Bone marrow (tissue), 2 donors: ENCODE results near the gene IFNAR2.

Source experiments
- DNase-seq, 2 donors: peaks; one replicate each; lab custom pipeline; 2025; lab: John Stamatoyannopoulos, UW

The IFNAR2 gene

DNA sequence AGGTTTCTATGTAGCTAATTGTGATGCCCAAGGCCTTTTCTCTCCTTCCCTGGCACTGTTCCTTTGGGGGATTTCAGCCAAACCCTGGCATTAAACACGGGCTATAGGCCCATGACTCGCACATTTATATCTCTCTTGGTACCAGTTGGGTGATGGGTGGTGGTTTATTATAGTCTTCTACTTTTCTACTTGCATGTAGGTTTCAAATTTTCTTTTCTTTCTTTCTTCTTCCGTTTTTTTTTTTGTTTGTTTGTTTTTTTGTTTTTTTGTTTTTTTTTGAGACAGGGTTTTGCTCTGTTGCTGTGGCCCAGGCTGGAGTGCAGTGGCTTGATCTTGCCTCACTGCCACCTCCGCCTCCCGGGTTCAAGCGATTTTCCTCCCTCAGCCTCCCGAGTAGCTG is 37.5 kb downstream of the IFNAR2 start:
- DNase-seq, result no peak

DNA sequence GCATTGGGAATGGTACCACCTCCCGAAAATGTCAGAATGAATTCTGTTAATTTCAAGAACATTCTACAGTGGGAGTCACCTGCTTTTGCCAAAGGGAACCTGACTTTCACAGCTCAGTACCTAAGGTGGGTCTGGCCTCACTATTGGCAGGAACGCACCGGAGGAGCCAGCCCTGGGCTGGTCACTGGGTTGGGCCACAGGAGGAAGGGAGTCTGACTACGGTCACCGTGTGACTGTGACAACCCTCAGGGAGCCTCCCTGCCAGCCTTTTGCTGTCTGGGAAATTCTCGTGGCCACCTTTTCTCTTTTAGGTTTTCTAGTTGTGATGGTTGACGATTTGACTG is 38.6 kb downstream of the IFNAR2 start:
- DNase-seq, result no peak

DNA sequence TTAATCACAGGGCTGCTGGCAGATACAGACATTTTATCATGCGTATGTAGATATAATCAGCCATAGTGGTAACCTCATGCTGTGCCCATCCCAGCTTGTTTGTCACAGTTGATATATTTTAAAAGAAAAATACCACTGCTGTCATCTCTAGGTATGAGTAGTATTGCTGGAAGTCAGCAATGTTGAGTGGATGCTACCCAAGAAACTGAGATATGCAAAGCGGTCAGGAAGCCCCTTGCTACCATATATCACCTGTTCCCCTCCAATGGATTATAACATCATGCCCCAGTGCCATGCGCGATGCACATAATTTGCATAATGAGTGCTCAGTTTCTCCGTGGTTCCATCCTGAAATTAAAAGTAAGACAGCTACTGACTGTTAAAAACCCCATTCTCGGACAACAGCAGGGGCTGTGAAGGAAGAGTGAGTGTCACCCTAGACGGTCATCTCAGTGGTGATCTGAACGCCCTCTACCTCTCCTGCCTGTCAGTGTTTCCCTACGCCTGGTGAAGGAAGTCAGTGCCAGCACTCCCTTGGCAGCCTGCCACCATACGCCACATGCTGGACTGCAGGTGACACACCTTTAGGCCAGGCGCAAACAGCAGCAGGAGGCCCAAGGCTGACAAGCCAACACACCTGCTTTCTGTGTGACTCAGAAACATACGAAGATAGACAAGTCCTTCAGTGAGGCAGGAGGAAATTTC is 39.2 kb downstream of the IFNAR2 start:
- no peak for DNase-seq

DNA sequence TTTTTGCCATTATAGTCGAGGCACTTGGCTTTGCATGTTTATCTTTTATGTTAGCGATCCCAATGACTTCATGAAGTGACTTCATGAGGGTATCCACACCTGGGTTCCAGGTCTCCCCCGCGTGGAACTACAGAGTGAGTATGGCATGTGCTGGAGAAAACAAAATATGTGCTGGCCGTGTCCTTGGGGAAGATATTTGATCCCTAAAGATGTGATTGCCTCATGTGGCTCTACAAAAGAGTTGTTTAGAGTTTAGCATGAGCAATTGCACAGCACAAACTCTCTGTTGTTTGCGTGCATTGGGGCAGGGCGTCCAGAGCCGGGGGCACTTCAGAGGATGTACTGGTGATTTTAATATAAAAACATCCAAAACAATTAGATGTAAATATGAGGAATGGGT is 41.2 kb downstream of the IFNAR2 start:
- DNase-seq, result no peak

DNA sequence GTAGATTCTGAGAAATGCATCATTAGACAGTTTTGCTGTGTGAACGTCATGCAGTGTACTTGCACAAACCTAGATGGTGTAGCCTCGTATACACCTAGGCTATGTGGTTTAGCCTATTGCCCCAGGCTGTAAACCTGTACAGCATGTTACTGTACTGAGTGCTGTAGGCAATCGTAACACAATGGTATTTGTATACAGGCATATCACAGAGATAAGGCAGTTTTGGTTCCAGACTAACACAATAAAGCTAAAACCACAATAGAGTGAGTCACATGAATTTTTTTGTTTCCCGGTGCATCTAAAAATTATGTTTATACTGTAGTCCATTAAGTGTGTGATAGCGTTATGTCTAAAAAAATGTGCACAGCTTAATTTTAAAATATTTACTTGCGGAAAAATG is 43.3 kb downstream of the IFNAR2 start:
- no peak for DNase-seq

DNA sequence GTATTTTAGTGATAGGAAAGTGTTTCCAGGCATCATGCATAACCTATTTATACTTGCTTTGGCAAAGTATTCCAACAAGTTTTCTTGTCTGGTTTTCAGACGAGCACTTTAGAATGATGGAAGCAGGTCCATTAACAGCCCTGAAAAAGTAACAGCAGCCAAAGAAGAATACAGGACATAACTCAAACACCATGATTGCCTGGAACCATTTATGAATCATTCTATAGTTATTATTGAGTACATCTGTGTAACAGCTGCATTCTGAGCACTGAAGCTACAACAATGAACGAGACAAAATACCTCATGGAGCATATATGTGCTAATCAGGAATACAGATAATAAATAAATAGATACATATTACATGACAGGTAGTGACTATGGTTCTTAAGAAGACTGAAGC is 49.0 kb downstream of the IFNAR2 start:
- no peak for DNase-seq

DNA sequence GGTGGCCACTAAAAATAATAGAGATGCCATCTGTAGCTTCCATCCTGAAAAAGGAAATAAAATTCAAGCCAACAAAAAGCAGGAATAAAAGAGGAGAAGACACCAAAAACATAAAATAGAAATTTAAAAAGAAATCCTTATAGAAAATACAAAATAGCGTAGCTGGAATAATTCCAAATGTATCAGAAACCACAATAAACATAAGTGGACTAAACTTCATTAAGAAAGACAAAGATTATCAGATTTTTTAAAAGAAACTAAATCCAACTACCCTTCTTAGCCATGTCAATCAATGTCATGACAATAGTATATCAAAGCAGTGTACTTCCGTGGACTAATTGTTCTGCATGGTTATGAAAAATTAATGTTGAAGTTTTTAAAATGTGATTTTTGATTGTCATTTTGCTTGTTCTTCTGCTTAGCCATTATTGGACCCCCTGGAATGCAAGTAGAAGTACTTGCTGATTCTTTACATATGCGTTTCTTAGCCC is 49.6 kb downstream of the IFNAR2 start:
- no peak for DNase-seq
